ENCODE measurements around the gene STXBP6.

Gene STXBP6

GRCh38 chr14:25049568-25050268, at the start of gene STXBP6:
Gene STXBP6 (minus strand): TSS chr14:25050147. CDS start chr14:24974818, 75,329 bp downstream.
- peak; percentile 75 to 98 (median 80) for DNase-seq
- intact Hi-C loops (cut with DNase I), result loop anchor here (5.0 to 10.0 kb wide), 2 partner anchors 83 to 85 kb away; no protein-coding TSS in a partner anchor

DNA sequence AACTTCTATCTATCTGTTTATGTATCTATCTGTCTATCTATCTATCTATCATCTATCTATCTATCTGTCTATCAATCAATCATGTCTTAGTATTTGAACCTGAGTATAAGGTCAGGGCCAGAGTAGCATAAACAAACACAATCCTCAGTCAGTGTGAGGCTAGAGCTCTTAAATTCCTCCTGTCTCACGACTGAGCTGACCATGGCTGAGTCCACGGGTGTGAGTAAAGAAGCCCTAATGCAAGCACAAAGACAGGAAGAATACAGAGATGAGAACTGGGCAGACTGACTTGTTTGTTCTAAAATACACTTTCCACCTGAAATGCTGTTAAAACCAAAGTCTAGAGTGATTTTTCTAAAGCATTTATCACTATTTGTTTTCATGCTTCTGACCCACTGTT, 47.2 kb upstream of the STXBP6 start:
- DNase-seq, result no peak
- intact Hi-C loops (cut with DNase I), result no loop called here

DNA sequence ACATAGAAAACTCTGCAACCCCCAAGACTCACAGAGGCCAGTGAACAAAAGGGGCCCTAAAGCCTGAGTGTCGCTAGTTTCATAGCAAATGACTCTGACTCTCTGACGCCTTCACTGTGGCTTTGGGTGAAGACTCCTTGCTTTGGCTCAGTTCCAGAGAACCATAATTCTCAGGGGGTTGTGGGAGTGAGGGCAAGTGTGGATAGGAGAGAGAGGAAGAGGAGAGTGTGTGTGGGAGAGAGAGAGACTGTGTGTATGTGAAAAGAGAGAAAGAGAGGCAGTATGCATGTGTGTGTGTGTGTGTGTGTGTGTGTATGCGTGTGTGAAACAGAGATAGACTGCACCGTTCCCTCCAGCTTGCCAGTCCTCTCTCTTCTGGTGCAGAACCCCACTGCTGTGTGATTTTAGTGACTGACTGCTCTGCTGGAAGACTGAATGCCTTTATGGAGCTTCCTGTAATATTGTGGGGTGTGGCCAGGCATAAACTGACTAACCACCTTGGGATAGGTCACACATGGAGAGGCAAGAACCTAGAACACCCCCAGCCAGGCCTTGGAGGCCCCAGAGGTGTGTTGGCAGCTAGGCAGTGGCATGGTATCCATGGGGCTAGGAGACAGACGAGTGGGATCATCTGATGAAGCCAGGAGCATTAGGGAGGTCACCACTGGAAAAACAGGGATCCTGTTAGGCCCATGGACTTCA, 45.9 kb upstream of the STXBP6 start:
- intact Hi-C loops (cut with DNase I), result no loop called here

GRCh38 chr14:25094171-25094907, 44.4 kb upstream of the STXBP6 start:
- intact Hi-C loops (cut with DNase I), result no loop called here
- DNase-seq, result no peak

More for the DNA sequence above, 45.9 kb upstream of the STXBP6 start:
- DNase-seq, result no peak

DNA sequence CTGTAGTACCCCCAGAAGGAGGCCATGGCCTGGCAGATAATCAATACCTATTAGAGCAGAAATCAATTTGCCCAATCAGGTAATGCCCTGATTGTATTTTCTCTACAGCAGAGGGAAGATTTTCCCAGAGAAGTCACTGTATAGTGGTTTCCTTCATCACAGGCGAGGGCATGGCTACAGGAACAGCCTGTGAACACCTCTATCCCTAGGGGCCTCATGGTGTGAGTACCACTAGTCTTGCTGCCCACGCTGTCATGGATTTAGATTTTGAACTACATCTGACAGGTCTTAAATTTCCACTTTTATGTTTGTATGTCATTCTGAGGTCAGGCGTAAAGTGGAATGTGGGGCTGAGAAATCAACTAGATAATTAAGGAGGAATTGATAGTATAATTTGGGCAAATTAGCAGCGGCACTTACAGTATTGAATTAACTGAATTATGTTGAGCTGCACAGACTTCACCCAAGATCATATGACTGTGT, 42.4 kb upstream of the STXBP6 start:
- DNase-seq, result no peak
- intact Hi-C loops (cut with DNase I), result no loop called here

GRCh38 chr14:25090716-25091454, 40.9 kb upstream of the STXBP6 start:
- no peak for DNase-seq
- intact Hi-C loops (cut with DNase I), result no loop called here

GRCh38 chr14:25090256-25090655, 40.3 kb upstream of the STXBP6 start:
- intact Hi-C loops (cut with DNase I), result no loop called here

GRCh38 chr14:25089496-25089895, 39.5 kb upstream of the STXBP6 start:
- intact Hi-C loops (cut with DNase I), result no loop called here
- no peak for DNase-seq

More at GRCh38 chr14:25090256-25090655, 40.3 kb upstream of the STXBP6 start:
- DNase-seq, result no peak

DNA sequence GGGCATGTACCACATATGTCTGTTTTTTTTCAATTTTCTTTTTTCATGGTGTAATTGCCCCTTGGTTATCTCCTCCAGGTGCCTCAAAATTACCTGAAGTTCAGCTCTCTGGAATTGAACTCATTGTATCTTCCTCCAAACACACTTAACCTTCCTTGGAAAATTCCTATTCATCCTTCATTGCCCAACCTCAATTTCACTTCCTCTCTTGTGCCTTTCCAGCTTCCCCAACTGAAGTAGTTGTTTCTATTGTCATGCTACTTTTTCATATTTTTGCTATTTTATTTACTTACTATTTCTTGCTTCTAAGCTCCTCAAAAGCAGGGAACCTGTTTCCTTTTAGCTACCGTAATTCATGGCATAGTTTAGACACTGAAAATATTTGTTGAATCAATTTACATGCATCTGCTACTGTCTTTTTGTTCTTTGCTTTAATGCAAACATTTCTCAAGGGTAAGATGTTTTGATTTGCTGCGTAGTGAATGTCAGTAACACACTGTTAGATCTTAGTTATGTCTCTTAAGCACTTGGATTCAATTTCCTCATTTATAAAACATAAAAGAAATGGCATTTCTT, 37.0 kb upstream of the STXBP6 start:
- intact Hi-C loops (cut with DNase I), result no loop called here
- no peak for DNase-seq

- no peak for DNase-seq
- intact Hi-C loops (cut with DNase I), result no loop called here
Measured at GRCh38 chr14:25086081-25086480, 36.1 kb upstream of the STXBP6 start.

DNA sequence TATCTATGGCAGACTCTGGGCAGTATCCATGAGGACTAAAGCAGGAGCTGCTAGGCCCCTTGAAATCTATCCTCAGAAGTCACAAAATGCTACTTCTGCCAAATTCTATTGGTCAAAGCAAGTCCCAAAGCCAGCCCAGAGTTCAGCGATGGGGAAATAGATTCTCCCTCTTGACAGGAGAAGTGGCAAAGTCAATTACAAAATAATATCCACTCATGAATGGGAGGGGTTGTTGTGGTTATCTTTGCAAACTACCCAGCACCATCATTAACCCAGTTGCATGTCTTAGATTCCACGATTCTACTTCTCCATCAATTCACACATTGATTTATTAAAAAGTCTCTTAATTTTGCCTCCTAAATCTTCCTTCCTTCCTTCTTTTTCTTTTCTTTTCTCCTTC, 30.7 kb upstream of the STXBP6 start:
- intact Hi-C loops (cut with DNase I), result no loop called here
- no peak for DNase-seq

GRCh38 chr14:25079311-25079710, 29.4 kb upstream of the STXBP6 start:
- DNase-seq, result no peak
- intact Hi-C loops (cut with DNase I), result no loop called here

- intact Hi-C loops (cut with DNase I), result no loop called here
- no peak for DNase-seq
Measured at GRCh38 chr14:25074099-25074685, 24.2 kb upstream of the STXBP6 start.

- intact Hi-C loops (cut with DNase I), result no loop called here
- DNase-seq, result peak in 1 of 10 donors; percentile 51
Measured at GRCh38 chr14:25069879-25070278, 19.9 kb upstream of the STXBP6 start.

DNA sequence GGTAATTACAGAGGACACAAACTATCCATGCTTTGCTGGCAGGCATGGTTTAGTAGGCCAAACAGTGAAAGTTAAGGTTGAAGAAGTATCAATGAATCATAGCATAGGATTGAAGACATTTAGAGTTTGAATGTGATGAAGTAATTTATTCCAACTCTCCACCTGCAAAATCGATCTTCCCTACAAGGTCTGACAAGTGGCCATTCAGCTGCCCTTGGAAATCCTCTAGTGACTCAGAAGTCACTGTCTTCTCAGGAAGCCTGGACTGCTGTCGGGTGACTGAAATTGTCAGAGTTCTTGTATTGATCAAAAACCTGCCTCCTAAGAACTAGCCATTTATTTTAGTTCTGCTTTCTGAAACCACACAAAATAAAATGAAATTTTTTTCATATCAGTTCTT, 17.7 kb upstream of the STXBP6 start:
- DNase-seq, result no peak
- intact Hi-C loops (cut with DNase I), result no loop called here

DNA sequence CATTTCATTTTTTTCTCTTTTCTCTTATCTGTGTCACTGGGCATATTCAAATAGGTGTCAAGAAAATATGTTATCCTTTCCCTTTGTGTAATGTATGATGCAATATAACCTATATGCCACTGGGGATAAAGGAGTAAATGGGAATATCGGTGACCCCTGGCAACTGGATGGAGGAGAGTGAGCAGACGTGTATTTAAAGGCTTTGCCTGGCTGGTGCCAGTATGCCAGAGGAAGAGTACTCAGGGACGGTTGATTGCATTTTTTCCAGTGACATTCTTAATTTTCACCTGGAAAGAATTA, 12.0 kb upstream of the STXBP6 start:
- intact Hi-C loops (cut with DNase I), result no loop called here
- no peak for DNase-seq

- no peak for DNase-seq
- intact Hi-C loops (cut with DNase I), result loop anchor here (5.0 kb wide), 1 partner anchor 71 kb away; no protein-coding TSS in a partner anchor
Measured at GRCh38 chr14:25056688-25057078, 6.7 kb upstream of the STXBP6 start.

DNA sequence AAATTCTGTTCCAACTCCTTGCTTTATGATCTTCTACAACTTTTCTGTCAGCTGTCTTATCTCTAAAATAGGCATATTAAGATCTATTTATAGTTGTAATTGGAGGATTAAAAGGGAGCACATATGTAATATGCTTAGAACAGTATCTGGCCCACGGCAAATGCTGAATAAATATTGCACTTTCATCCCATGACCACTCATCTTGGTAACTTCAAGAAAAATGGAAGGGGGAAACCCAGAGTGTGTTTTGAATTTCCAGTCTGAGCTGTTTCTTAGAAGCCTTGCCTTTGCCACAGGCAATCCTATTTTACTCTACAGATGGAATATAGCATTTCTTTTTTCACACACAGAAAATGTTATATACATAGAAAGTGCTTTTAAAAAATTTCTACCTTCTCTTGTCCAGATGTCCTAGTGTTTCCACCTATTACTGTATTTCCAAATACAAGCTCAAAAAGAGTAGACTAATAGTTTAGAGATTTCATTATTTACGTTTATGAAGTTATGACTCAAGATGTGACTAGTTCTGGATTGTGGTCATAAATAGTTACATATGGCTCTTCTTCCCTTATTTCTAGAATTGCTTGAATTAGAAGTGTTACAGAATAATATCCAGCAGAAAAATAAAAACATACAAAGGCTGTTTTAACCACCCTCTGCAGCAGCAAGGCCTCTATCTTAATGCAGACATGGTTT, 6.2 kb upstream of the STXBP6 start:
- DNase-seq, result no peak
- intact Hi-C loops (cut with DNase I), result loop anchor here (5.0 kb wide), 1 partner anchor 71 kb away; no protein-coding TSS in a partner anchor

DNA sequence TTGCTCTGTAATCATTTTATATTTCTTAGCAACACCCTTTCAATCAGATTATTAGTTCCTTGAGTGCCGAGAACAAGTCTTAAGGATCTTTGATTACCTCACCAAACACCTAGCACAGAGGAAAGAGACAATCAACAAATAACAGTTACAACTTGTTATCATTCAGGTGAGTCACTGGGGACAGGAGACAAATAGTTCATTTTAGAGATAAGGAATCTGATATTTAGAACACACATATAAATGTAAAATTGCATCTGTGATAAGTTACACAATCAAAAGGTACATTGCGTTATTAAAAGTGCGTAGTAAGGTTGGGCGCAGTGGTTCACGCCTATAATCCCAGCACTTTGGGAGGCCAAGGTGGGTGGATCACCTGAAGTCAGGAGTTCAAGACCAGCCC, 5.1 kb upstream of the STXBP6 start:
- no peak for DNase-seq
- intact Hi-C loops (cut with DNase I), result loop anchor here (5.0 kb wide), 1 partner anchor 72 kb away; no protein-coding TSS in a partner anchor
